NCI-H187 (cell line): ENCODE measurements around the gene IGFALS.

ENCODE experiments used
- DNase-seq, 2 experiments: peaks; one replicate each; lab custom pipeline; 2025; lab: John Stamatoyannopoulos, UW

Gene IGFALS

GRCh38 chr16:1790261-1790610 is 3.3 kb downstream of the IGFALS start:
- DNase-seq, result no peak

- no peak for DNase-seq
These were observed 3.9 kb downstream of the IGFALS start for GRCh38 chr16:1789643-1790045.

- DNase-seq, result no peak
These were observed 4.8 kb downstream of the IGFALS start for GRCh38 chr16:1788708-1789100.

GRCh38 chr16:1788095-1788707 is 5.3 kb downstream of the IGFALS start:
- DNase-seq, result no peak

- DNase-seq, result no peak
These were observed 6.0 kb downstream of the IGFALS start for GRCh38 chr16:1787322-1788094.

- DNase-seq, result no peak
These were observed 6.5 kb downstream of the IGFALS start for GRCh38 chr16:1787056-1787321.

GRCh38 chr16:1786242-1787055 is 7.1 kb downstream of the IGFALS start:
- no peak for DNase-seq

GRCh38 chr16:1785846-1786170 is 7.7 kb downstream of the IGFALS start:
- DNase-seq, result no peak

- DNase-seq, result no peak
These were observed 8.3 kb downstream of the IGFALS start for GRCh38 chr16:1784977-1785845.

GRCh38 chr16:1782408-1783264 is 10.9 kb downstream of the IGFALS start, which contains the start of the genes NUBP2 and SPSB3:
TSS of gene NUBP2 (plus strand) at chr16:1782960. CDS start at chr16:1783021, 61 bp downstream.
TSS of gene SPSB3 (minus strand) at chr16:1782571. CDS start at chr16:1781483, 1,088 bp downstream.
- peak; percentile 99 to 100 for DNase-seq

GRCh38 chr16:1781758-1782407 is 11.6 kb downstream of the IGFALS start:
- no peak for DNase-seq

GRCh38 chr16:1781254-1781653 is 12.3 kb downstream of the IGFALS start:
- DNase-seq, result no peak

GRCh38 chr16:1780677-1781072 is 12.8 kb downstream of the IGFALS start:
- no peak for DNase-seq

- DNase-seq, result no peak
These were observed 13.5 kb downstream of the IGFALS start for GRCh38 chr16:1779741-1780676.

- DNase-seq, result no peak
These were observed 14.2 kb downstream of the IGFALS start for GRCh38 chr16:1779234-1779701.

GRCh38 chr16:1778200-1779179 is 15.0 kb downstream of the IGFALS start:
- DNase-seq, result no peak

GRCh38 chr16:1777375-1778199 is 15.9 kb downstream of the IGFALS start:
- DNase-seq, result no peak
